Stimulated activated CD4-positive, alpha-beta T cell treated with anti-CD3 and anti-CD28 coated beads, Interleukin-12 subunit alpha, Interleukin-12 subunit beta, amount 100 ng/mL, for 48 hours (primary cell): Measurements from ENCODE around the gene DNAH17.

Source experiments
- DNase-seq, 3 donors: peaks; one replicate each; pipeline ENCODE4 v3.0.0-alpha.2; 2020; ENCODE audit warnings: low read depth in 2 of 3, low spot score in 1 of 3

Gene DNAH17

DNA sequence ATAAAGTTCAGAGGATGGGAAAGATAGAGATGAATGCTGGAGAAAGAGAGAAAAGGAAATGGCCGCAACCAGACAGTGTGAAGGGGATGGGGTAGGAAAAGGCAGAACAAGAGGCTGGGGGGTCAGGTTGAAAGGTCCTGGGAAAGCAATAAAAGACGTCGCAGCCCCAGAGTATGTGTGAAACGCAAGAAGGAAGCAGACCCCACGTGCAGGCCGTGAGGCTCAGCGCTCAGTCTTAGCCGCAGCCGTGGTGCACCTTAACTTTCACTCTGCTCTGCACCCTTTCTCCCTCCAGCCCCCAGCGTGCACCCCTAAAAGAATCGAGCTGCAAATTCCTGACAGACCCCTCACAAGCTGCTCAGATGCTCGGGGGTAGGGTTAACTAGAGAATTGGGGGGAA is 1.9 kb downstream of the DNAH17 start:
- DNase-seq, result no peak

DNA sequence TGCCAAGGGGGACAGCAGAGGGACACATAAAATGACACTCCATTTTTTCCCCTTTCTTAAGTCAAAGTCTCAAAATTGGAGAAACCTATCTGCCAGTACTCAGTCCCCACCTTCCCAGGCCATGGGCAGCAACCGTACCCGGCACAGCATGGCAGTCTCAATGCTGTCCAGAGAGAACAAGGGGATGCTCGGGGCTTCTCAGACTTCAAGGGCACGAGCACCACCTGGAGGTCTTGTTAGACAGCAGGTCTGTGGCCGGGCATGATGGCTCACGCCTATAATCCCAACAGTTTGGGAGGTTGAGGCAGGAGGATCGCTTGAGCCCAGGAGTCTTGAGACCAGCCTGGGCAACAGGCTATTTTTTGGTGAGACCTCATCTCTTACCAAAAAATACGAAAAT is 3.2 kb downstream of the DNAH17 start:
- DNase-seq, result no peak

DNA sequence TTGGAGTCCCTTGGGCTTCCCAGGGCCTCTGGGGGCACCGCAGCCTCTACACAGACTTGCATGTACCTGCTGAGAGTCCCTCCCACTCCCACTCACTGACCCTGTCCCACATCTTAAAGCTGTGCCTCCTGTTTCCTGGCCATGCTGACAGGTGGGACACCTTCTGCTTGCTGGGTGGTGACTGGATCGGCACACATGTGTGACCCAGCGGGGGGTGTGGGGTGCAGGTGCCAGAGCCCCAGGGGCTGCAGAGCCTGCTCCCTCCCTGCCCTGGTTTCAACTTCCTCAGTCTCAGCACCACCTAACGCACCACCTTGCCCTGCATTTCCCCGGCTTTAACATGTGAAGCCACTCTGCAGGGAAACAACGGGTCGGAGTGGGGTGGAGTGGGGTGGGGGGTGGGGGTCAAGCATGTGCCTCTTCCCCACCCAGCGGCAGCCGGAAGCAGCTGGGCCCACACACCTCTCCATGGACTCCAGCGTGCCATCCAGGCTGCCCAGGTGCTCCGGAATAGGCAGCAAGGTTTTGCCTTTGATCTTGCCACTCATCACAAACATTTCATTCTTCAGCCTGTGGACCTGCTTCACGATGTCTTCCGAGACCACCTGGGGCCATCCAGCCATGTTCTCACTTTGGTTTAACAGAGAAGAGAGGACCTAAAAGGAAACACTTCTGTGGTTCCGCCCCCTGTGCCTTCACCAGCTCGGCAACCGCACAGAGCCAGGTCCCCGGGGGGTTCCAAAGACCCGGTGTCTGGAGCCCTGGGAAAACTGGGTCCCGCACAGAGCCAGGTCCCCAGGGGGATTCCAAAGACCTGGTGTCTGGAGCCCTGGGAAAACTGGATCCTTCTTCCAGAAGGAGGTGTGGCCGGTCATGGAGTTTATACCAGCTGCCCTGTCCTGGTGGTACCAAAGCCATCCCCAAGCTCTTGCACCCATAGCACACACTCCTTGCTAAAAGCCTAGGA is 4.7 kb downstream of the DNAH17 start:
- no peak for DNase-seq

DNA sequence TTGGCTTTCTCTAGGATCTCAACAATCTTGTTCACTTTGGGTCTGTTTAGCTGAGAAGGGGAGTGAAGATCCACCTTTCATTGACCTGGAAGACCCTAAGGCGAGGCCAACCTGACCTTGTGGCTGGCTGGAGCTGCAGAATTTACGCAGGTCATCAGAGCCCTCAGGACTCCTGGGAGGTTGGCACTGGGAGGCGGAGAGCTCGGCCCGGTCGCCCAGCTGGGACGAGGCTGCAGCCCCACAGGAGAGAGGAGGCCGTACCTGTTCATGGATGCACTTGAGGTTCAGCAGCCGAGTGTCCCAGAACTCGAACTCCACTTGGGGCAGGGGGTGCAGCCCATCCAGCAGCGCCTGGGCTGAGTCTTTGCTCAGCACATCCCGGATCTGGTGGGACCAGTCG is 5.9 kb downstream of the DNAH17 start:
- no peak for DNase-seq

DNA sequence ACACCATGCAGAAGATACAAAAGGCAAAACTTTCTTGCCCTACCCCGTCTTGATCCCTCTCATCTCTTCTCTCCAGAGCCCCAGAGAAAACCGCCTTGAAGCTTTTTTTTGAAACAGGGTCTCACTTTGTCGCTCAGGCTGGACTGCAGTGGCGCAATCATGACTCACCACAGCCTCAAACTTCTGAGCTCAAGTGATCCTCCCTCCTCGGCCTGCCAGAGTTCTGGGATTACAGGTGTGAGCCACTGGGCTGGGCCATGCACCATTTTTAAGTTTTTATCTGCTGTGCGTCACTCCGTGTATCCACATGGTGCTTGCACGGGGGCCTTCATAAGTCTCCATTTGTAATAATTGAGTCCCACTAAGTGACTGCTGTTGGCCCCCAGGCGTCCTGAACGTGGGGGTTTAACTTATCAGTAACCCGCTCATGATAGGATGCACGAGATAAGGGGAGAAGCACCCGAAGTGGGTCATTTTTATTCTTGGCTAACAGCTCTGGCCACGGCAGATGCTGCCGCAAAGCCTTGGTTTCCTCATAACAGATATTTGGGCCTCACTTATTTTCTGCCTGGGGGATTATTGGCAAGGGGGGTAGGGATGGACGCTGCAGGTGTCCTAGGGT is 8.6 kb downstream of the DNAH17 start:
- no peak for DNase-seq

DNA sequence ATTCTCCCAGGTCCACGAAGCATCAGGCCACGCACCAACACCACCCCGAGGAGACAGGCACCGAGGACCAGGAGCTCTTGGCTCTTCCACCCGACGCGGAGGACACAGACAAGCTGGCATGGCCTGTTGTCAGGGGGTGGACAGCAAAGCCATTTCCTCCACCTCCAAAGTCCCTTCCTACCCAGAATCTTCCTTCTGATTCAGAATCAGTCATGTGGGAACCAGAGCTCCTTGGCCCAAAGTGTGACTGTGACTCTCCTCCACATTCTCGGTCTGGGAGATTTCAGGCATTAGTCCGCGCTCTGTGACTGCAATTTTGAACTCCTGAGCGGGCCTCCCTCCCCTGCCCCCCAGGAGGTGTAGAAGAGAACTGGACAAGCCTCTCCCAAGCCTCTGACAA is 9.2 kb downstream of the DNAH17 start:
- no peak for DNase-seq

- DNase-seq, result no peak
Measured at GRCh38 chr17:78566947-78567346, 10.2 kb downstream of the DNAH17 start.

GRCh38 chr17:78563189-78564145 is 13.7 kb downstream of the DNAH17 start:
- no peak for DNase-seq

DNA sequence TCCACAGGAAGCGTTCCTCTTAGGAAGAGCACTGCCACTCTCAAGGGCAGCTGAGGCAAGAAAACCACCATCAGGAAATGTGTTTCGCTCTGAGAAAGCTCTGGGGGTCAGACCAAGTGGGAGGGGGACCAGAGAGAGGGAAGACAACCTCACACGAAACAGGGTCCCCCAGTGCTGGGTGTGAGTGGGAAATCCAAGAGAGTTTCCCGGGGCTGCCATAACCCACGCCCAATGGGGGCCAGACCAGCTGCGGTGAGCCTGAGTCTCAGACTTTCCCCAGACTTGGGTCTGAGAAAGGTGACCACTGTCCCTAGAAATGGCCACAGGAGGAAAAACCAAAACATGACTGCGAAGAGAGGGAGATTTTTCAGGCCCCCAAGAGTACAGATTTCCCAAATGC is 14.5 kb downstream of the DNAH17 start:
- DNase-seq, result no peak

- DNase-seq, result no peak
Measured at GRCh38 chr17:78561166-78561565, 16.0 kb downstream of the DNAH17 start.

- no peak for DNase-seq
Measured at GRCh38 chr17:78560731-78561130, 16.5 kb downstream of the DNAH17 start.

DNA sequence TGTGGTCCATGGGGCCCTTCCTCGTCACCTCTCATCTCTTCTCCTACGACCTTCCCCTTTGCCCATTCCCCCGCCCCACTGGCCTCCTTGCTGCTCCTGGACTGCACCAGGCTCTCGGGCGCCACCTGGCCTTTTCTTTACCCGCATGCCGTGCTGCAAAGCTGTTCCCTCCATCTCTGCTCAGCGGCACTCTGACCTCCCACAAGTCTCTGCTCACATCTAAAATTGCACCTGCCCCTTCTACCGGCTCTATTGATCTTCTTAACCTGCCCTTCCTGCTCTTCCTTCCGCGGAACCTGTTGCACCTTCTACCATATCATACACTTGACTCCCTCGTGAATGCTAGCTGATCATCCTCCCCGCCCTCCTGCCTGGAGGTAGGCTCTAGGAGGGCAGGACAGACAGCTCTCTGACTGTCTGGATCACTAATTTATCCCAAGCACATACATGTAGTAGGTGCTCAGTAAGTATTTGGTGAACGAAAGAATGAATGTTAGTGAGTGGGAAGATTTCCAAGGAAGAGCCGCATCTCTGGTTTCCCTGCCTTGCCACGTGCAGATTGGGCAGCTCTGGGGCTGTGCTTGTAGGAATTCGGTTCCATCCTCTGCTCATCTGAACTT is 17.3 kb downstream of the DNAH17 start:
- no peak for DNase-seq

GRCh38 chr17:78558989-78559388 is 18.2 kb downstream of the DNAH17 start:
- DNase-seq, result no peak

- DNase-seq, result peak in 1 of 3 donors; percentile 20
Measured at GRCh38 chr17:78558181-78558850, 18.9 kb downstream of the DNAH17 start.

GRCh38 chr17:78557598-78558039 is 19.6 kb downstream of the DNAH17 start:
- DNase-seq, result no peak

GRCh38 chr17:78556812-78557211 is 20.4 kb downstream of the DNAH17 start:
- no peak for DNase-seq

GRCh38 chr17:78555746-78556401 is 21.3 kb downstream of the DNAH17 start:
- DNase-seq, result no peak

GRCh38 chr17:78550464-78550863 is 26.7 kb downstream of the DNAH17 start:
- DNase-seq, result no peak

DNA sequence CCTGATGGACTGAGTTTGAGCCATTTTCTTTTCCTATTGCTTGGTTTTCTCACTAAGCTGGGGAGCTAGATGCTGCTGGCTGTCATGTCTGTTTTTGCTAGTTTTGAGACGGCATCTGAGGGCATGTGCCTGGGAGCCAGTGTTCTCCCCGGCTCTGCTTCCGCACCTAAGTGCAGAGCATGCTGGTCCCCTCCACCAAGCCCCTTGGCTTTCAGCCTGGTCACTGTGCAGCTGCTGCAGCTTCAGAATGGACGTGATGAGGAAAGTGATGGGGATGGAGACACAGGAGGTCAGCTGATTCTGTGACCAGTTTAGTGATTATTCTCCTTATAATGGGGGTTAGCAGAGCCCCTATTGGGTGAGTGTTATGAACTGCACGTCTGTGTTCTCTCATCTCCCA is 28.5 kb downstream of the DNAH17 start:
- DNase-seq, result no peak

DNA sequence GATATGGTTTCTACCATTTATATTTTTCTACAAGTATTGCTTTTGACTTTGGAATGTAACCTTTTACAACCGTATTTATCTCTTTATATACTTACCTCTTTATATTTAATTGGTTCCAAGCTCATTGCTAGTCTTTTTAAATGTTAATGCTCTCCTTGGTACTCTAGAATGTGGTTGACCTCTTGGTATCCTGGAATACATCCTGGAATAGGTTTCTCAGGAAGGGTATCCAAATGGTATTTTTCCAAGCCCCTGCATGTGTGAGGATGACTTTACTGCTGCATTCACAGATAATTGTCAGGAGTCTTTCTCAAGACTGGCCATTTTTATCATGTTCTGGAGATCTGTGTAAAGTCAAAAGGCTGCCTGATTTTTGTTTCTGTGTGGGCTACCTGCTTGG is 30.2 kb downstream of the DNAH17 start:
- DNase-seq, result no peak
